OCI-M1 (cell line): Measurements from ENCODE around the gene MGAT2.
"Not testable (repeated sequence)": the region's sequence is repeated elsewhere in the genome, so short reads cannot be mapped to it uniquely, and the experiment has no call there.

Experiments used
- DNase-seq: peaks from one replicate; lab custom pipeline; 2025; lab: John Stamatoyannopoulos, UW

MGAT2 gene

GRCh38 chr14:49657500-49657899 lies 36.9 kb downstream of the MGAT2 start:
- DNase-seq = not testable (repeated sequence)

- no peak for DNase-seq
These were observed 39.2 kb downstream of the MGAT2 start for GRCh38 chr14:49659526-49660455.

- DNase-seq = peak; percentile 45
These were observed 49.9 kb downstream of the MGAT2 start for GRCh38 chr14:49670475-49670874.
